Keratinocyte (primary cell): ENCODE measurements around the gene ROBO4. TPM values are rescaled to one million over a fixed set of nuclear protein-coding genes. Genes with fewer than 3 reads are reported as not detected.

Experiments
- DNase-seq: peaks from one replicate; pipeline ENCODE4 v3.0.0-alpha.2; 2011; ENCODE audit warnings: low read depth, missing footprints, low spot score
- FAIRE-seq: peaks from 2 replicates; lab custom pipeline; 2011; peaks lifted over from hg19 to GRCh38; lab: Jason Lieb, UNC
- H2AFZ ChIP-seq: 2 replicates; pipeline ENCODE4 v1.6.0; 2012; ENCODE audit warnings: low read length, control low read depth, inconsistent platforms; ENCODE audit not compliant: control insufficient read depth
- H3K27ac ChIP-seq: 2 replicates; pipeline ENCODE4 v1.5.1; 2011; ENCODE audit warnings: low read length; ENCODE audit not compliant: control insufficient read depth, insufficient read depth
- H3K27me3 ChIP-seq: 3 replicates; pipeline ENCODE4 v1.6.0; 2011; ENCODE audit warnings: low read length; ENCODE audit not compliant: control insufficient read depth, insufficient read depth; ENCODE audit errors: extremely low read depth
- H3K36me3 ChIP-seq, 2 experiments: 2 replicates in 1 of 2; 3 replicates in 1 of 2; pipeline ENCODE4 v1.5.1; 2011; ENCODE audit warnings: low read length in 2 of 2, mild to moderate bottlenecking in 1 of 2; ENCODE audit not compliant: control insufficient read depth in 2 of 2, insufficient read depth in 2 of 2; ENCODE audit errors: extremely low read depth in 1 of 2
- H3K4me1 ChIP-seq: 3 replicates; pipeline ENCODE4 v1.5.1; 2011; ENCODE audit warnings: low read length; ENCODE audit not compliant: control insufficient read depth, insufficient read depth; ENCODE audit errors: extremely low read depth
- H3K4me2 ChIP-seq: 3 replicates; pipeline ENCODE4 v1.6.0; 2011; ENCODE audit warnings: low read depth, low read length; ENCODE audit not compliant: control insufficient read depth, insufficient read depth; ENCODE audit errors: extremely low read depth
- H3K4me3 ChIP-seq, 3 experiments: fragments of 200-600 bp in 1 of 3; sonication (generic) in 1 of 3; 2 replicates in 2 of 3; 3 replicates in 1 of 3; pipeline ENCODE4 v1.5.1; 2011 to 2016; ENCODE audit warnings: low read length in 3 of 3, mild to moderate bottlenecking in 3 of 3, control low read depth in 2 of 3, inconsistent platforms in 1 of 3, low read depth in 1 of 3, mixed read lengths in 1 of 3, mixed run types in 1 of 3, moderate library complexity in 1 of 3; ENCODE audit not compliant: control insufficient read depth in 2 of 3, insufficient read depth in 2 of 3; ENCODE audit errors: extremely low read depth in 1 of 3
- H3K79me2 ChIP-seq: 2 replicates; pipeline ENCODE4 v1.6.0; 2012; ENCODE audit warnings: low read length; ENCODE audit not compliant: control insufficient read depth, insufficient read depth
- H3K9ac ChIP-seq: 3 replicates; pipeline ENCODE4 v1.6.0; 2011; ENCODE audit warnings: low read length; ENCODE audit not compliant: control insufficient read depth, insufficient read depth; ENCODE audit errors: extremely low read depth
- H3K9me1 ChIP-seq: 3 replicates; pipeline ENCODE4 v1.6.0; 2011; ENCODE audit warnings: low read length; ENCODE audit not compliant: control insufficient read depth, insufficient read depth; ENCODE audit errors: extremely low read depth
- H3K9me3 ChIP-seq: 2 replicates; pipeline ENCODE4 v1.5.1; 2012; ENCODE audit warnings: low read depth, low read length; ENCODE audit not compliant: control insufficient read depth
- H4K20me1 ChIP-seq: 3 replicates; pipeline ENCODE4 v1.6.0; 2011; ENCODE audit warnings: low read length; ENCODE audit not compliant: control insufficient read depth, insufficient read depth; ENCODE audit errors: extremely low read depth
- CTCF ChIP-seq, 3 experiments: IDR thresholded peaks in 1 of 3; conservative IDR thresholded peaks in 1 of 3; optimal IDR thresholded peaks in 1 of 3; 2 replicates in 2 of 3; 3 replicates in 1 of 3; pipeline versions ENCODE3 to v1.5.1; 2011; ENCODE audit warnings: low read length in 3 of 3, mild to moderate bottlenecking in 3 of 3, moderate library complexity in 2 of 3, control low read depth in 1 of 3, inconsistent platforms in 1 of 3; ENCODE audit not compliant: insufficient read depth in 2 of 3; ENCODE audit errors: extremely low read depth in 1 of 3
- EZH2 ChIP-seq: IDR thresholded peaks from one replicate; pipeline ENCODE4 v1.6.1; 2012; ENCODE audit warnings: inconsistent platforms, mild to moderate bottlenecking, low read length, moderate library complexity
- dilution Hi-C: fragments of 300-500 bp; cut with MboI; formaldehyde crosslinking; loops from one replicate; pipeline ENCODE4 v1.7.0; 2020; ENCODE audit warnings: low sequenced_read_pairs; ENCODE audit not compliant: extremely low pct_ligation_motif_present
- polyA plus RNA-seq, 5 experiments: library from polyadenylated mRNA; depleted of rRNA in 3 of 5; stranded (reverse) in 3 of 5; stranded (forward) in 1 of 5; unstranded in 1 of 5; fragments of >200 nt; gene quantifications; 1 replicate in 1 of 5; 2 replicates in 3 of 5; 3 replicates in 1 of 5; pipeline versions ENCODE4 v1.2.1 to v1.2.3, GENCODE V29; 2011 to 2012; ENCODE audit warnings: missing spikeins in 2 of 5, low read depth in 1 of 5, low replicate concordance in 1 of 5

The ROBO4 gene
- polyA plus RNA-seq, 1 donor (not counting 4 experiments of a cell fraction or from before 2014, with no cell fraction given): 0.94 TPM

- Histone ChIP-seq H3K9me3 (no peaks in the 10 kb centered on the region), H3K36me3 (no peaks in the 10 kb centered on the region), H3K4me2 (no peak overlapping the region), H3K4me1 (peaks cover 10% of the 10 kb centered on the region), H4K20me1 (no peaks in the 10 kb centered on the region), H3K9ac (no peak overlapping the region), H3K4me3 (no peak overlapping the region), H3K9me1 (no peaks in the 10 kb centered on the region), H3K27ac (no peak overlapping the region), H3K27me3 (no peaks in the 10 kb centered on the region), H2AFZ (no peak overlapping the region), H3K79me2 (no peaks in the 10 kb centered on the region)
- no peak for TF ChIP-seq EZH2
- no peak for TF ChIP-seq CTCF (optimal IDR thresholded peaks at IDR 0.05 in 1 of 3, IDR thresholded peaks at IDR 0.05 in 1 of 3, conservative IDR thresholded peaks at IDR 0.05 in 1 of 3; ENCODE audit: extremely low read depth in 1 of 3, insufficient read depth in 2 of 3, low read length in 3 of 3)
- dilution Hi-C loops: no loop called here
- DNase-seq (no peak), FAIRE-seq (no peak)
These were observed 48.2 kb upstream of the ROBO4 start for GRCh38 chr11:124945826-124946225.

- TF ChIP-seq EZH2 (no peak), CTCF (optimal IDR thresholded peaks at IDR 0.05 in 1 of 3, IDR thresholded peaks at IDR 0.05 in 1 of 3, conservative IDR thresholded peaks at IDR 0.05 in 1 of 3; ENCODE audit: extremely low read depth in 1 of 3, insufficient read depth in 2 of 3, low read length in 3 of 3) (no peak)
- Histone ChIP-seq H3K79me2 (no peaks in the 10 kb centered on the region), H3K4me2 (no peak overlapping the region), H2AFZ (no peak overlapping the region), H3K36me3 (no peaks in the 10 kb centered on the region), H4K20me1 (no peaks in the 10 kb centered on the region), H3K9me3 (no peaks in the 10 kb centered on the region), H3K9me1 (no peaks in the 10 kb centered on the region), H3K4me3 (no peak overlapping the region), H3K9ac (no peak overlapping the region), H3K27ac (no peak overlapping the region), H3K4me1 (peaks cover 10% of the 10 kb centered on the region), H3K27me3 (no peaks in the 10 kb centered on the region)
- dilution Hi-C loops: no loop called here
- FAIRE-seq (no peak), DNase-seq (no peak)
These were observed 46.9 kb upstream of the ROBO4 start for GRCh38 chr11:124944565-124944964.
